Spleen (tissue), 13 donors: ENCODE measurements around the gene ELF5. TPM values are rescaled to one million over a fixed set of nuclear protein-coding genes. Genes with fewer than 3 reads are reported as not detected.

Experiments used
- DNase-seq: peaks from one replicate; pipeline ENCODE4 v3.0.0-alpha.2; 2020
- H3K27ac ChIP-seq, 8 donors: fragments of 200-600 bp; sonication (generic) in 7 of 8; 1 replicate in 4 of 8; 2 replicates in 4 of 8; pipeline versions ENCODE4 v1.5.0 to v1.8.0; 2016 to 2021; ENCODE audit warnings: inconsistent platforms in 4 of 8, mild to moderate bottlenecking in 4 of 8, moderate library complexity in 1 of 8
- H3K27me3 ChIP-seq, 7 donors: fragments of 200-600 bp; sonication (generic) in 6 of 7; replicated peaks in 1 of 7; 1 replicate in 4 of 7; 2 replicates in 3 of 7; pipeline versions ENCODE4 v1.5.0 to v1.8.0; 2016 to 2021; ENCODE audit warnings: inconsistent platforms in 3 of 7, mild to moderate bottlenecking in 1 of 7
- H3K36me3 ChIP-seq, 6 donors: fragments of 200-600 bp; sonication (generic) in 5 of 6; 1 replicate in 4 of 6; 2 replicates in 2 of 6; pipeline versions ENCODE4 v1.5.0 to v1.8.0; 2016 to 2021; ENCODE audit warnings: inconsistent platforms in 2 of 6
- H3K4me1 ChIP-seq, 6 donors: fragments of 200-600 bp; sonication (generic) in 5 of 6; 1 replicate in 3 of 6; 2 replicates in 3 of 6; pipeline versions ENCODE4 v1.5.0 to v1.8.0; 2016 to 2021; ENCODE audit warnings: inconsistent platforms in 3 of 6
- H3K4me3 ChIP-seq, 8 donors: fragments of 200-600 bp; sonication (generic) in 7 of 8; 1 replicate in 4 of 8; 2 replicates in 4 of 8; pipeline versions ENCODE4 v1.5.0 to v1.8.0; 2016 to 2021; ENCODE audit warnings: inconsistent platforms in 4 of 8, mild to moderate bottlenecking in 4 of 8, moderate library complexity in 2 of 8
- H3K9me3 ChIP-seq, 8 donors: fragments of 200-600 bp; sonication (generic) in 7 of 8; 1 replicate in 4 of 8; 2 replicates in 4 of 8; pipeline versions ENCODE4 v1.5.0 to v1.8.0; 2016 to 2021; ENCODE audit warnings: inconsistent platforms in 4 of 8
- CTCF ChIP-seq, 11 experiments: fragments of 200-600 bp in 7 of 11; fragments of 450-650 bp in 4 of 11; sonication (generic) in 4 of 11; IDR thresholded peaks in 8 of 11; conservative IDR thresholded peaks in 3 of 11; 1 replicate in 7 of 11; 2 replicates in 4 of 11; pipeline versions ENCODE4 v1.4.0 to v1.8.0; 2016 to 2021; ENCODE audit warnings: antibody characterized with exemption in 11 of 11, inconsistent platforms in 4 of 11, mild to moderate bottlenecking in 1 of 11
- POLR2A ChIP-seq, 3 donors: fragments of 450-650 bp; IDR thresholded peaks; one replicate each; pipeline ENCODE4 v1.5.1; 2017; ENCODE audit warnings: antibody characterized with exemption in 3 of 3, mild to moderate bottlenecking in 1 of 3
- POLR2AphosphoS5 ChIP-seq, 3 donors: sonication (generic); formaldehyde crosslinking; IDR thresholded peaks; one replicate each; pipeline ENCODE4 v1.5.1; 2017; ENCODE audit warnings: antibody characterized with exemption in 3 of 3
- WGBS, 5 donors: extraction: QIAGEN DNeasy Blood & Tissue Kit in 3 of 5; methylation state at CpG; one replicate each; pipeline versions ENCODE4 v1.1.5 to v1.1.7; 2013 to 2018; 5-methylcytosine and 5-hydroxymethylcytosine counted together
- intact Hi-C: fragments of 100-400 bp; cut with DNase I; formaldehyde crosslinking; loops from one replicate; pipeline ENCODE4 v1.15.0; 2023; ENCODE audit warnings: low total_unique reads
- long read RNA-seq, 2 donors: transcript quantifications; one replicate each; lab custom pipeline, GENCODE V29; 2026
- polyA plus RNA-seq, 3 donors: library from polyadenylated mRNA; stranded (reverse); fragments of 200-250 nt; gene quantifications; one replicate each; pipeline ENCODE4 v1.2.1, GENCODE V29; 2013
- total RNA-seq, 7 donors: library from RNA; depleted of rRNA in 3 of 7; stranded (reverse); fragments of >200 nt in 3 of 7; fragmentation: NEBNext Ultra II Directional in 4 of 7; extraction: Animal tissue kit (Norgen Biotek cat#: 25700) in 4 of 7; gene quantifications; one replicate each; pipeline versions ENCODE4 v1.1.0 to v1.2.1, GENCODE V29; 2016 to 2021
- donor health status: healthy with polysubstance abuse.
- donor health status: DM: no; HTN: no; CAD: no; lungs with moderate emphysema.
- donor health status: DM: no; HTN: no; CAD: no.
- donor health status: Bipolar disorder and iron deficiency.
- donor health status: healthy.
- donor health status: DM: no; HTN: no; CAD: no.
- donor health status: DM: yes; HTN: yes; CAD: no.

The ELF5 gene
- total RNA-seq (1 to 10 TPM in 5 of 7 donors, under 1 TPM in 2; 0.27 to 8.8 (median 2.1) TPM), polyA plus RNA-seq (under 1 TPM; 0.08 to 0.45 (median 0.28) TPM)
- long read RNA-seq, donor 1, result 0 reads
- long read RNA-seq, donor 2, partial matches to known transcripts, result 0 of 1 reads
- long read RNA-seq, donor 2, other reads (novel, unspliced or antisense), result 0 of 1 reads

- TF ChIP-seq CTCF (IDR thresholded peaks at IDR 0.05 in 8 of 11, conservative IDR thresholded peaks at IDR 0.05 in 3 of 11), result no peak
- TF ChIP-seq POLR2A (IDR thresholded peaks at IDR 0.05), result no peak
- no peak for TF ChIP-seq POLR2AphosphoS5 (IDR thresholded peaks at IDR 0.05)
- intact Hi-C loops, result no loop called here
- Histone ChIP-seq H3K4me1 (peaks cover 0 to 4% (median 0%) of the 10 kb centered on the region in 6 donors), H3K27me3 (no peaks in the 10 kb centered on the region), H3K4me3 (no peak within 1 kb of the TSS), H3K9me3 (no peaks in the 10 kb centered on the region), H3K27ac (no peak within 1 kb of the TSS), H3K36me3 (no peaks in the 10 kb centered on the region)
- WGBS, 5 donors, result 86 to 91% (median 87%) methylated on average over 17 of the region's 17 CpGs
- DNase-seq, result no peak
Observed at GRCh38 chr11:34513682-34514449, at the start of gene ELF5. ELF5 (minus strand) TSS chr11:34513794; CDS start chr11:34505749, 8,045 bp downstream.

GRCh38 chr11:34562976-34563375 lies 49.4 kb upstream of the ELF5 start:
- Histone ChIP-seq H3K27ac (no peak overlapping the region), H3K4me1 (no peaks in the 10 kb centered on the region), H3K4me3 (no peak overlapping the region), H3K36me3 (no peaks in the 10 kb centered on the region), H3K27me3 (peaks cover 0 to 37% (median 3%) of the 10 kb centered on the region in 7 donors), H3K9me3 (no peaks in the 10 kb centered on the region)
- no peak for DNase-seq
- intact Hi-C loops, result no loop called here
- WGBS, 5 donors, result 67 to 71% (median 70%) methylated on average over 2 of the region's 2 CpGs
- no peak for TF ChIP-seq POLR2A (IDR thresholded peaks at IDR 0.05)
- TF ChIP-seq POLR2AphosphoS5 (IDR thresholded peaks at IDR 0.05), result no peak

- H3K27ac ChIP-seq, result no peak overlapping the region
- intact Hi-C loops, result no loop called here
- no peak for DNase-seq
- peaks cover 0 to 33% (median 3%) of the 10 kb centered on the region in 7 donors for H3K27me3 ChIP-seq
- 83 to 92% (median 84%) methylated on average over 4 of the region's 4 CpGs for WGBS, 5 donors
- no peak overlapping the region for H3K4me3 ChIP-seq
- H3K9me3 ChIP-seq, result no peaks in the 10 kb centered on the region
- H3K36me3 ChIP-seq, result no peaks in the 10 kb centered on the region
- no peak for TF ChIP-seq POLR2AphosphoS5 (IDR thresholded peaks at IDR 0.05)
- TF ChIP-seq CTCF (IDR thresholded peaks at IDR 0.05 in 8 of 11, conservative IDR thresholded peaks at IDR 0.05 in 3 of 11), result no peak
- no peaks in the 10 kb centered on the region for H3K4me1 ChIP-seq
Observed at GRCh38 chr11:34560511-34560910, 46.9 kb upstream of the ELF5 start.

- WGBS, 5 donors, result 61 to 86% (median 76%) methylated on average over 4 of the region's 4 CpGs
- Histone ChIP-seq H3K27ac (no peak overlapping the region), H3K9me3 (no peaks in the 10 kb centered on the region), H3K27me3 (peaks cover 0 to 33% (median 3%) of the 10 kb centered on the region in 7 donors), H3K36me3 (no peaks in the 10 kb centered on the region), H3K4me1 (no peaks in the 10 kb centered on the region), H3K4me3 (no peak overlapping the region)
- intact Hi-C loops, result no loop called here
- TF ChIP-seq POLR2A (IDR thresholded peaks at IDR 0.05) (no peak), CTCF (IDR thresholded peaks at IDR 0.05 in 8 of 11, conservative IDR thresholded peaks at IDR 0.05 in 3 of 11) (no peak), POLR2AphosphoS5 (IDR thresholded peaks at IDR 0.05) (no peak)
- no peak for DNase-seq
Observed at GRCh38 chr11:34558673-34559072, 45.1 kb upstream of the ELF5 start.
